HEK293 (cell line): ENCODE measurements around the gene CELA2A.

Experiments used
- CTCF ChIA-PET: fragments of 350-600 bp; formaldehyde crosslinking; extraction: SDS; loops from one replicate; lab custom pipeline; 2021; ENCODE audit warnings: antibody characterized with exemption; lab: Yijun Ruan, JAX
- POLR2A ChIA-PET: fragments of 300-600 bp; formaldehyde crosslinking; extraction: SDS; loops from one replicate; lab custom pipeline; 2020; ENCODE audit warnings: antibody characterized with exemption, inconsistent platforms; lab: Yijun Ruan, JAX
- H3K27ac ChIP-seq: fragments of 200-500 bp; sonication (Bioruptor generic); 2 replicates; pipeline ENCODE4 v1.5.1; 2014; ENCODE audit warnings: low read depth, low read length, control low read depth, inconsistent platforms; ENCODE audit errors: extremely low read depth
- H3K36me3 ChIP-seq, 2 experiments: fragments of 200-500 bp in 1 of 2; sonication (Bioruptor generic) in 1 of 2; 1 replicate in 1 of 2; 2 replicates in 1 of 2; pipeline ENCODE4 v1.5.1; 2014 to 2017; ENCODE audit warnings: inconsistent platforms in 2 of 2, low read length in 2 of 2; ENCODE audit not compliant: control insufficient read depth in 2 of 2, insufficient read depth in 1 of 2
- H3K4me1 ChIP-seq: fragments of 200-500 bp; sonication (Bioruptor generic); 2 replicates; pipeline ENCODE4 v1.5.1; 2014; ENCODE audit warnings: mild to moderate bottlenecking, low read length, inconsistent platforms; ENCODE audit not compliant: control insufficient read depth, insufficient read depth
- H3K4me3 ChIP-seq: 2 replicates; pipeline ENCODE4 v1.5.1; 2011; ENCODE audit warnings: low read depth, mild to moderate bottlenecking, control low read depth, low read length, moderate library complexity
- H3K9me3 ChIP-seq: fragments of 200-500 bp; sonication (Bioruptor generic); 2 replicates; pipeline ENCODE4 v1.5.1; 2014; ENCODE audit warnings: low read depth, low read length, inconsistent platforms; ENCODE audit not compliant: control insufficient read depth, insufficient read depth
- KLF10 ChIP-seq: fragments of 450-650 bp; IDR thresholded peaks from 2 replicates; pipeline ENCODE4 v1.5.1; 2018; ENCODE audit warnings: missing biosample characterization, mild to moderate bottlenecking, missing genetic modification characterization
- SETDB1 ChIP-seq: IDR thresholded peaks from one replicate; pipeline ENCODE4 v1.6.1; 2017; ENCODE audit warnings: mild to moderate bottlenecking, low read length, moderate library complexity, mixed read lengths; ENCODE audit not compliant: insufficient read length
- YY2 ChIP-seq: fragments of 450-650 bp; formaldehyde crosslinking; IDR thresholded peaks from 2 replicates; pipeline ENCODE4 v1.5.1; 2016; ENCODE audit warnings: missing biosample characterization, missing genetic modification characterization
- ZBTB20 ChIP-seq: fragments of 450-650 bp; formaldehyde crosslinking; IDR thresholded peaks from 2 replicates; pipeline ENCODE4 v1.5.1; 2016; ENCODE audit warnings: missing biosample characterization, missing genetic modification characterization
- ZNF157 ChIP-seq: fragments of 450-650 bp; formaldehyde crosslinking; IDR thresholded peaks from 2 replicates; pipeline ENCODE4 v1.5.1; 2016; ENCODE audit warnings: missing biosample characterization, missing genetic modification characterization
- ZNF211 ChIP-seq: fragments of 450-650 bp; formaldehyde crosslinking; IDR thresholded peaks from 2 replicates; pipeline ENCODE4 v1.5.1; 2016; ENCODE audit warnings: low read depth, missing biosample characterization, missing genetic modification characterization
- ZNF23 ChIP-seq: fragments of 450-650 bp; formaldehyde crosslinking; IDR thresholded peaks from 2 replicates; pipeline ENCODE4 v1.5.1; 2016; ENCODE audit warnings: missing biosample characterization, missing genetic modification characterization, borderline replicate concordance
- ZNF266 ChIP-seq: fragments of 450-650 bp; formaldehyde crosslinking; IDR thresholded peaks from 2 replicates; pipeline ENCODE4 v1.5.1; 2016; ENCODE audit warnings: missing biosample characterization, missing genetic modification characterization, low read depth
- ZNF354C ChIP-seq: fragments of 450-650 bp; formaldehyde crosslinking; IDR thresholded peaks from 2 replicates; pipeline ENCODE4 v1.5.1; 2016; ENCODE audit warnings: missing biosample characterization, missing genetic modification characterization, low read depth, borderline replicate concordance
- ZNF623 ChIP-seq: fragments of 450-650 bp; formaldehyde crosslinking; IDR thresholded peaks from 2 replicates; pipeline ENCODE4 v1.5.1; 2016; ENCODE audit warnings: missing biosample characterization, missing genetic modification characterization
- ZNF658 ChIP-seq: fragments of 450-650 bp; formaldehyde crosslinking; IDR thresholded peaks from 2 replicates; pipeline ENCODE4; 2016; ENCODE audit warnings: missing biosample characterization, missing genetic modification characterization
- ZNF660 ChIP-seq: fragments of 450-650 bp; IDR thresholded peaks from 2 replicates; pipeline ENCODE4 v1.5.1; 2018; ENCODE audit warnings: missing biosample characterization, mild to moderate bottlenecking, missing genetic modification characterization
- ZNF670 ChIP-seq: fragments of 450-650 bp; formaldehyde crosslinking; IDR thresholded peaks from 2 replicates; pipeline ENCODE4 v1.5.1; 2016; ENCODE audit warnings: missing biosample characterization, missing genetic modification characterization, low read depth
- ZNF768 ChIP-seq: fragments of 450-650 bp; formaldehyde crosslinking; IDR thresholded peaks from 2 replicates; pipeline ENCODE4 v1.5.1; 2018; ENCODE audit warnings: missing biosample characterization, mild to moderate bottlenecking, missing genetic modification characterization
- TF ChIP-seq, protein P1 (sequence below): fragments of 450-650 bp; formaldehyde crosslinking; IDR thresholded peaks from 2 replicates; pipeline ENCODE4 v1.5.1; 2016; ENCODE audit warnings: missing biosample characterization, missing genetic modification characterization
- TF ChIP-seq, protein P2 (sequence below): fragments of 450-650 bp; formaldehyde crosslinking; IDR thresholded peaks from 2 replicates; pipeline ENCODE4 v1.5.1; 2017; ENCODE audit warnings: missing biosample characterization, missing genetic modification characterization
- TF ChIP-seq, protein P3 (sequence below): sonication (generic); formaldehyde crosslinking; IDR thresholded peaks from 2 replicates; pipeline ENCODE4 v1.8.1; 2022; ENCODE audit warnings: mild to moderate bottlenecking, moderate library complexity, missing genetic modification reagents
- TF ChIP-seq, protein P4 (sequence below): IDR thresholded peaks from 2 replicates; pipeline ENCODE4 v1.6.1; 2011; ENCODE audit warnings: mild to moderate bottlenecking, low read depth, low read length, borderline replicate concordance
- TF ChIP-seq, protein P5 (sequence below): fragments of 450-650 bp; formaldehyde crosslinking; conservative IDR thresholded peaks from 2 replicates; pipeline ENCODE4 v1.5.1; 2016; ENCODE audit warnings: low read depth, missing biosample characterization, missing genetic modification characterization
- TF ChIP-seq, protein P6 (sequence below): fragments of 450-650 bp; formaldehyde crosslinking; IDR thresholded peaks from 2 replicates; pipeline ENCODE4 v1.5.1; 2016; ENCODE audit warnings: missing biosample characterization, missing genetic modification characterization, borderline replicate concordance

CELA2A gene

DNA sequence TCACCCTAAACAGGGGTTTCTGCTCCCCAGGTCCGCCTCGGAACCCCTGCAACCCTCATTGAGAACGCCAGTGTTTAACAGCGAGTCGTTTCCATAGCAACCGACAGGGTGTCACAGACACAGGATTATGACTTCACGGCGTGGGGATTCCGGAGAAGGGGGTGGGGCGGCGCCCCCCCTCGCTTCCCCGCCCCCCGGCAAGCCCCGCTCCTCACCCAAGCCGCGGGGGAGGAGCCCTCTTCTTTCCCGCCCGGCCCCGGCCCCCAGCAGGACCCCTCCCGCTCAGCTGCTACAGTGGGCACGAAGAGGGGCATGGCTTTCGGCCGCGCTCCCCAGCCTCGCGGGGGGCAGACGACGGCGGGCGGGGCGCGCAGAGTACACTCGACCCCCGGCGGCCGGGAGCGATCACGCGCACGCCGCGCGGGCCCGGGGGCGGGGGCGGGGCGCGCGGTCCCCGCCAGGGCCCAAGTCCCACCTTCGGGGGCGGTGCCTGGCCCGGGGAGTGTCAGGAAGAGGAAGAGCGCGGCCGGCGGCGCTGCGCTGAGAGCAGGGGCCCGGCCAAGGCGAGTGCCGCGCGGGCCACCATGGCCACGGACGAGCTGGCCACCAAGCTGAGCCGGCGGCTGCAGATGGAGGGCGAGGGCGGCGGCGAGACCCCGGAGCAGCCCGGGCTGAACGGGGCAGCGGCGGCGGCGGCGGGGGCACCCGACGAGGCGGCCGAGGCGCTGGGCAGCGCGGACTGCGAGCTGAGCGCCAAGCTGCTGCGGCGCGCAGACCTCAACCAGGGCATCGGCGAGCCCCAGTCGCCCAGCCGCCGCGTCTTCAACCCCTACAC is 46.9 kb upstream of the CELA2A start, which contains the start of gene EFHD2 (continued):
- no peak for TF ChIP-seq ZNF266 (tag by site-specific recombination)
- TF ChIP-seq ZBTB20, result peak; percentile 13; the same call in 1 of the 2 replicates
- TF ChIP-seq SETDB1, result no peak
- TF ChIP-seq ZNF157 (tag by site-specific recombination), result no peak
- TF ChIP-seq ZNF211, result no peak
- TF ChIP-seq YY2 (tag by site-specific recombination), result no peak
- no peak for TF ChIP-seq ZNF23 (tag by site-specific recombination)
- TF ChIP-seq KLF10 (tag by site-specific recombination), result peak; percentile 77
- TF ChIP-seq, protein P1, sequence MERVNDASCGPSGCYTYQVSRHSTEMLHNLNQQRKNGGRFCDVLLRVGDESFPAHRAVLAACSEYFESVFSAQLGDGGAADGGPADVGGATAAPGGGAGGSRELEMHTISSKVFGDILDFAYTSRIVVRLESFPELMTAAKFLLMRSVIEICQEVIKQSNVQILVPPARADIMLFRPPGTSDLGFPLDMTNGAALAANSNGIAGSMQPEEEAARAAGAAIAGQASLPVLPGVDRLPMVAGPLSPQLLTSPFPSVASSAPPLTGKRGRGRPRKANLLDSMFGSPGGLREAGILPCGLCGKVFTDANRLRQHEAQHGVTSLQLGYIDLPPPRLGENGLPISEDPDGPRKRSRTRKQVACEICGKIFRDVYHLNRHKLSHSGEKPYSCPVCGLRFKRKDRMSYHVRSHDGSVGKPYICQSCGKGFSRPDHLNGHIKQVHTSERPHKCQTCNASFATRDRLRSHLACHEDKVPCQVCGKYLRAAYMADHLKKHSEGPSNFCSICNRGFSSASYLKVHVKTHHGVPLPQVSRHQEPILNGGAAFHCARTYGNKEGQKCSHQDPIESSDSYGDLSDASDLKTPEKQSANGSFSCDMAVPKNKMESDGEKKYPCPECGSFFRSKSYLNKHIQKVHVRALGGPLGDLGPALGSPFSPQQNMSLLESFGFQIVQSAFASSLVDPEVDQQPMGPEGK (tag by site-specific recombination), result peak; percentile 95
- no peak for TF ChIP-seq ZNF623 (tag by site-specific recombination)
- TF ChIP-seq ZNF768 (tag by site-specific recombination), result no peak
- TF ChIP-seq, protein P2, sequence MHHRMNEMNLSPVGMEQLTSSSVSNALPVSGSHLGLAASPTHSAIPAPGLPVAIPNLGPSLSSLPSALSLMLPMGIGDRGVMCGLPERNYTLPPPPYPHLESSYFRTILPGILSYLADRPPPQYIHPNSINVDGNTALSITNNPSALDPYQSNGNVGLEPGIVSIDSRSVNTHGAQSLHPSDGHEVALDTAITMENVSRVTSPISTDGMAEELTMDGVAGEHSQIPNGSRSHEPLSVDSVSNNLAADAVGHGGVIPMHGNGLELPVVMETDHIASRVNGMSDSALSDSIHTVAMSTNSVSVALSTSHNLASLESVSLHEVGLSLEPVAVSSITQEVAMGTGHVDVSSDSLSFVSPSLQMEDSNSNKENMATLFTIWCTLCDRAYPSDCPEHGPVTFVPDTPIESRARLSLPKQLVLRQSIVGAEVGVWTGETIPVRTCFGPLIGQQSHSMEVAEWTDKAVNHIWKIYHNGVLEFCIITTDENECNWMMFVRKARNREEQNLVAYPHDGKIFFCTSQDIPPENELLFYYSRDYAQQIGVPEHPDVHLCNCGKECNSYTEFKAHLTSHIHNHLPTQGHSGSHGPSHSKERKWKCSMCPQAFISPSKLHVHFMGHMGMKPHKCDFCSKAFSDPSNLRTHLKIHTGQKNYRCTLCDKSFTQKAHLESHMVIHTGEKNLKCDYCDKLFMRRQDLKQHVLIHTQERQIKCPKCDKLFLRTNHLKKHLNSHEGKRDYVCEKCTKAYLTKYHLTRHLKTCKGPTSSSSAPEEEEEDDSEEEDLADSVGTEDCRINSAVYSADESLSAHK (tag by site-specific recombination), result peak; percentile 70
- TF ChIP-seq, protein P3, sequence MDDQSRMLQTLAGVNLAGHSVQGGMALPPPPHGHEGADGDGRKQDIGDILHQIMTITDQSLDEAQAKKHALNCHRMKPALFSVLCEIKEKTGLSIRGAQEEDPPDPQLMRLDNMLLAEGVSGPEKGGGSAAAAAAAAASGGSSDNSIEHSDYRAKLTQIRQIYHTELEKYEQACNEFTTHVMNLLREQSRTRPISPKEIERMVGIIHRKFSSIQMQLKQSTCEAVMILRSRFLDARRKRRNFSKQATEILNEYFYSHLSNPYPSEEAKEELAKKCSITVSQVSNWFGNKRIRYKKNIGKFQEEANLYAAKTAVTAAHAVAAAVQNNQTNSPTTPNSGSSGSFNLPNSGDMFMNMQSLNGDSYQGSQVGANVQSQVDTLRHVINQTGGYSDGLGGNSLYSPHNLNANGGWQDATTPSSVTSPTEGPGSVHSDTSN (CRISPR knock-in tag), result peak; percentile 48; the same call in 1 of the 2 replicates
- TF ChIP-seq ZNF658 (tag by site-specific recombination), result no peak
- TF ChIP-seq, protein P4, sequence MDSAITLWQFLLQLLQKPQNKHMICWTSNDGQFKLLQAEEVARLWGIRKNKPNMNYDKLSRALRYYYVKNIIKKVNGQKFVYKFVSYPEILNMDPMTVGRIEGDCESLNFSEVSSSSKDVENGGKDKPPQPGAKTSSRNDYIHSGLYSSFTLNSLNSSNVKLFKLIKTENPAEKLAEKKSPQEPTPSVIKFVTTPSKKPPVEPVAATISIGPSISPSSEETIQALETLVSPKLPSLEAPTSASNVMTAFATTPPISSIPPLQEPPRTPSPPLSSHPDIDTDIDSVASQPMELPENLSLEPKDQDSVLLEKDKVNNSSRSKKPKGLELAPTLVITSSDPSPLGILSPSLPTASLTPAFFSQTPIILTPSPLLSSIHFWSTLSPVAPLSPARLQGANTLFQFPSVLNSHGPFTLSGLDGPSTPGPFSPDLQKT, result no peak

DNA sequence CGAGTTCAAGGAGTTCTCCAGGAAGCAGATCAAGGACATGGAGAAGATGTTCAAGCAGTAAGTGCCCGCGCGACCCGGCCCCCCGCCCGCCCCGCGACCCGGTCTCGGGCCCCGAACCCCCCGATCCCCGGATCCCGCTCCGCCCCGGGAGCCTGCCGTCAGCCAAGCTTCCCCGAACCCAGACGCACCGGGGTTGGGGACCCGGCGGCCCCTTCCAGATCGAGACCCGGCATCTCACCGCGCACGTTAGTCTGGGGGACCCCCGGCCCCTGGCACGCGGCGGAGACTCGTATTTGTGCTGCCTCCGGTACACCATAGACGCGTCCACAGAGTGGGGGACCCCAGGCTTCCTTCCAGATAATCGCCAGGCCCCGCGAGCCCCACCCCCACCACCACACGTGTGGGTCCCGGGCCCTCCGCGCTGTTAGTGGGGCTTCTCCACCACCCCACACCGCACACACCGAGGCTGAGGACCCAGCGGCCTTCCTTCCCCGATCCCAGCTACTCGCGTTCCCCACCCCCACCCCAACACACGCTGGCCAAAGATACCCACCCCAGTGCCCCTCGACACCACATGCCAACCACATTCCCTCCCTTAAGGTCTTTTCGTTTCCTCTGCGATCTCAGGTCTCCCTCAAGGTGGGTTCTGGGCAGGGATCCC is 46.2 kb upstream of the CELA2A start:
- H3K9me3 ChIP-seq, result no peaks in the 10 kb centered on the region
- peak overlapping the region; percentile 72 for H3K4me3 ChIP-seq
- H3K36me3 ChIP-seq, result peaks cover 0 to 20% of the 10 kb centered on the region in 2 experiments; a peak in 1 of 3 replicates
- peak overlapping the region; percentile 61; the same call in 1 of the 2 replicates for H3K27ac ChIP-seq
- ChIA-PET POLR2A (interaction anchor here (0.5 to 0.7 kb wide), 2 partner anchors 9 to 820 kb away, joined by 3 read pairs; no protein-coding TSS in a partner anchor), CTCF (interaction anchor here (0.6 to 1.8 kb wide), 3 partner anchors 42 to 94 kb away, joined by 3 to 7 read pairs (median 3); no protein-coding TSS in a partner anchor)
- H3K4me1 ChIP-seq, result peaks cover 3% of the 10 kb centered on the region; the same call in 1 of the 2 replicates
- TF ChIP-seq ZNF670 (tag by site-specific recombination) (no peak), ZNF354C (no peak), ZNF660 (no peak)
- TF ChIP-seq, protein P5, sequence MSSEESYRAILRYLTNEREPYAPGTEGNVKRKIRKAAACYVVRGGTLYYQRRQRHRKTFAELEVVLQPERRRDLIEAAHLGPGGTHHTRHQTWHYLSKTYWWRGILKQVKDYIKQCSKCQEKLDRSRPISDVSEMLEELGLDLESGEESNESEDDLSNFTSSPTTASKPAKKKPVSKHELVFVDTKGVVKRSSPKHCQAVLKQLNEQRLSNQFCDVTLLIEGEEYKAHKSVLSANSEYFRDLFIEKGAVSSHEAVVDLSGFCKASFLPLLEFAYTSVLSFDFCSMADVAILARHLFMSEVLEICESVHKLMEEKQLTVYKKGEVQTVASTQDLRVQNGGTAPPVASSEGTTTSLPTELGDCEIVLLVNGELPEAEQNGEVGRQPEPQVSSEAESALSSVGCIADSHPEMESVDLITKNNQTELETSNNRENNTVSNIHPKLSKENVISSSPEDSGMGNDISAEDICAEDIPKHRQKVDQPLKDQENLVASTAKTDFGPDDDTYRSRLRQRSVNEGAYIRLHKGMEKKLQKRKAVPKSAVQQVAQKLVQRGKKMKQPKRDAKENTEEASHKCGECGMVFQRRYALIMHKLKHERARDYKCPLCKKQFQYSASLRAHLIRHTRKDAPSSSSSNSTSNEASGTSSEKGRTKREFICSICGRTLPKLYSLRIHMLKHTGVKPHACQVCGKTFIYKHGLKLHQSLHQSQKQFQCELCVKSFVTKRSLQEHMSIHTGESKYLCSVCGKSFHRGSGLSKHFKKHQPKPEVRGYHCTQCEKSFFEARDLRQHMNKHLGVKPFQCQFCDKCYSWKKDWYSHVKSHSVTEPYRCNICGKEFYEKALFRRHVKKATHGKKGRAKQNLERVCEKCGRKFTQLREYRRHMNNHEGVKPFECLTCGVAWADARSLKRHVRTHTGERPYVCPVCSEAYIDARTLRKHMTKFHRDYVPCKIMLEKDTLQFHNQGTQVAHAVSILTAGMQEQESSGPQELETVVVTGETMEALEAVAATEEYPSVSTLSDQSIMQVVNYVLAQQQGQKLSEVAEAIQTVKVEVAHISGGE (tag by site-specific recombination), result no peak
- TF ChIP-seq, protein P6, sequence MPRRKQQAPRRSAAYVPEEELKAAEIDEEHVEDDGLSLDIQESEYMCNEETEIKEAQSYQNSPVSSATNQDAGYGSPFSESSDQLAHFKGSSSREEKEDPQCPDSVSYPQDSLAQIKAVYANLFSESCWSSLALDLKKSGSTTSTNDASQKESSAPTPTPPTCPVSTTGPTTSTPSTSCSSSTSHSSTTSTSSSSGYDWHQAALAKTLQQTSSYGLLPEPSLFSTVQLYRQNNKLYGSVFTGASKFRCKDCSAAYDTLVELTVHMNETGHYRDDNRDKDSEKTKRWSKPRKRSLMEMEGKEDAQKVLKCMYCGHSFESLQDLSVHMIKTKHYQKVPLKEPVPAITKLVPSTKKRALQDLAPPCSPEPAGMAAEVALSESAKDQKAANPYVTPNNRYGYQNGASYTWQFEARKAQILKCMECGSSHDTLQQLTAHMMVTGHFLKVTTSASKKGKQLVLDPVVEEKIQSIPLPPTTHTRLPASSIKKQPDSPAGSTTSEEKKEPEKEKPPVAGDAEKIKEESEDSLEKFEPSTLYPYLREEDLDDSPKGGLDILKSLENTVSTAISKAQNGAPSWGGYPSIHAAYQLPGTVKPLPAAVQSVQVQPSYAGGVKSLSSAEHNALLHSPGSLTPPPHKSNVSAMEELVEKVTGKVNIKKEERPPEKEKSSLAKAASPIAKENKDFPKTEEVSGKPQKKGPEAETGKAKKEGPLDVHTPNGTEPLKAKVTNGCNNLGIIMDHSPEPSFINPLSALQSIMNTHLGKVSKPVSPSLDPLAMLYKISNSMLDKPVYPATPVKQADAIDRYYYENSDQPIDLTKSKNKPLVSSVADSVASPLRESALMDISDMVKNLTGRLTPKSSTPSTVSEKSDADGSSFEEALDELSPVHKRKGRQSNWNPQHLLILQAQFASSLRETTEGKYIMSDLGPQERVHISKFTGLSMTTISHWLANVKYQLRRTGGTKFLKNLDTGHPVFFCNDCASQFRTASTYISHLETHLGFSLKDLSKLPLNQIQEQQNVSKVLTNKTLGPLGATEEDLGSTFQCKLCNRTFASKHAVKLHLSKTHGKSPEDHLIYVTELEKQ (tag by site-specific recombination), result no peak
